ENCODE data around the gene SPC24.

DNA sequence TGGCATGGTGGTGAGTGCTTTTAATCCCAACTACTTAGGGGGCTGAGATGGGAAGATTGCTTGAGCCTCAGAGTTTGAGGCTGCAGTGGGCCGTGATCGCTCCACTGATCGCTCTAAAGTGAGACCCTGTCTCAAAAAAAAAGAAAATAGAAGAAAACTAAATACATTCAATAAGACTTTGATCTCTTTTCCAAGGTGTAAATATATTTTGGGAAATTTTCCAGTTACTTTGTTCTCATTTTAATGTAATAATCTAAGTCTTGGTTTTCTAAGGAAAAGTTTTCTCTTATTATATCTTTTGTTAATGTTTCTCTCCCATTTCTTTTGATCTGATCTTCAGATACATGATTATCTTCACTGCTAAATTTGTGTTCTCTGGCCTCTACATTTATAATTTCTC is 56.7 kb downstream of the SPC24 start:
- TF ChIP-seq, protein P1, sequence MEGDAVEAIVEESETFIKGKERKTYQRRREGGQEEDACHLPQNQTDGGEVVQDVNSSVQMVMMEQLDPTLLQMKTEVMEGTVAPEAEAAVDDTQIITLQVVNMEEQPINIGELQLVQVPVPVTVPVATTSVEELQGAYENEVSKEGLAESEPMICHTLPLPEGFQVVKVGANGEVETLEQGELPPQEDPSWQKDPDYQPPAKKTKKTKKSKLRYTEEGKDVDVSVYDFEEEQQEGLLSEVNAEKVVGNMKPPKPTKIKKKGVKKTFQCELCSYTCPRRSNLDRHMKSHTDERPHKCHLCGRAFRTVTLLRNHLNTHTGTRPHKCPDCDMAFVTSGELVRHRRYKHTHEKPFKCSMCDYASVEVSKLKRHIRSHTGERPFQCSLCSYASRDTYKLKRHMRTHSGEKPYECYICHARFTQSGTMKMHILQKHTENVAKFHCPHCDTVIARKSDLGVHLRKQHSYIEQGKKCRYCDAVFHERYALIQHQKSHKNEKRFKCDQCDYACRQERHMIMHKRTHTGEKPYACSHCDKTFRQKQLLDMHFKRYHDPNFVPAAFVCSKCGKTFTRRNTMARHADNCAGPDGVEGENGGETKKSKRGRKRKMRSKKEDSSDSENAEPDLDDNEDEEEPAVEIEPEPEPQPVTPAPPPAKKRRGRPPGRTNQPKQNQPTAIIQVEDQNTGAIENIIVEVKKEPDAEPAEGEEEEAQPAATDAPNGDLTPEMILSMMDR (IDR thresholded peaks at IDR 0.05; ENCODE audit: low read length), result no peak
- TF ChIP-seq EZH2 (IDR thresholded peaks at IDR 0.05; ENCODE audit: borderline replicate concordance, low read length), result no peak
